Body of pancreas (tissue), 4 donors: ENCODE measurements around the gene NPTX2.

Experiments
- POLR2A ChIP-seq, 3 donors: fragments of 450-650 bp; IDR thresholded peaks; one replicate each; pipeline ENCODE4 v1.6.1; 2016; ENCODE audit warnings: antibody characterized with exemption in 3 of 3, mild to moderate bottlenecking in 2 of 3
- TF ChIP-seq, protein P1 (sequence below), 7 experiments: fragments of 450-650 bp in 4 of 7; fragments of 200-600 bp in 3 of 7; sonication (generic) in 3 of 7; IDR thresholded peaks; one replicate each; pipeline ENCODE4 v1.5.1; 2016 to 2019; ENCODE audit warnings: antibody characterized with exemption in 7 of 7

DNA sequence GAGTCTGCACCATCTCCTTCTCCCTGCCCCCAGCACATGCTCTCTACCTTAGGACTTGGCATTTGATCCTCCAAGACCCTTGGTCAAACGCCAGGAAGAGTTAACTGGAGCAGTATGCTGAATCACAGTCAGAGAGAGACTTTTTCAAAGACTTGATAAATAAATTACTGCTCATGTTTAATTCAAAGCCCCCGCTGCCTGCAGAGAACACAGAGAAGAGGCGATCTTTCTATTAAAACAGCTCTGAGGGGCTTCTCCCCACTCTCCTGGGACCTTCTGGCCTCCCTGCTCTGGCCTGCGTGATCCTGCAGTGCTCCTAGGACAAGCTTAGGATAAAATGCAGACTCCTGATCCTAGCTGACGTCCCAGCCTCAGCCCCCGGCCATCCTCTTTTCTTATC lies 47.8 kb downstream of the NPTX2 start:
- TF ChIP-seq, protein P1, sequence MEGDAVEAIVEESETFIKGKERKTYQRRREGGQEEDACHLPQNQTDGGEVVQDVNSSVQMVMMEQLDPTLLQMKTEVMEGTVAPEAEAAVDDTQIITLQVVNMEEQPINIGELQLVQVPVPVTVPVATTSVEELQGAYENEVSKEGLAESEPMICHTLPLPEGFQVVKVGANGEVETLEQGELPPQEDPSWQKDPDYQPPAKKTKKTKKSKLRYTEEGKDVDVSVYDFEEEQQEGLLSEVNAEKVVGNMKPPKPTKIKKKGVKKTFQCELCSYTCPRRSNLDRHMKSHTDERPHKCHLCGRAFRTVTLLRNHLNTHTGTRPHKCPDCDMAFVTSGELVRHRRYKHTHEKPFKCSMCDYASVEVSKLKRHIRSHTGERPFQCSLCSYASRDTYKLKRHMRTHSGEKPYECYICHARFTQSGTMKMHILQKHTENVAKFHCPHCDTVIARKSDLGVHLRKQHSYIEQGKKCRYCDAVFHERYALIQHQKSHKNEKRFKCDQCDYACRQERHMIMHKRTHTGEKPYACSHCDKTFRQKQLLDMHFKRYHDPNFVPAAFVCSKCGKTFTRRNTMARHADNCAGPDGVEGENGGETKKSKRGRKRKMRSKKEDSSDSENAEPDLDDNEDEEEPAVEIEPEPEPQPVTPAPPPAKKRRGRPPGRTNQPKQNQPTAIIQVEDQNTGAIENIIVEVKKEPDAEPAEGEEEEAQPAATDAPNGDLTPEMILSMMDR (IDR thresholded peaks at IDR 0.05) = no peak
- no peak for TF ChIP-seq POLR2A (IDR thresholded peaks at IDR 0.05)
